Left ventricle myocardium inferior (tissue), 1 donor: ENCODE measurements around the gene ZNF532. TPM values are rescaled to one million over a fixed set of nuclear protein-coding genes. Genes with fewer than 3 reads are reported as not detected.

Source experiments
- DNase-seq: peaks from one replicate; pipeline ENCODE4 v3.0.0-alpha.2; 2020
- H3K27ac ChIP-seq: fragments of 200-600 bp; replicated peaks from 2 replicates; pipeline ENCODE4 v1.8.0; 2021
- H3K27me3 ChIP-seq: fragments of 200-600 bp; 2 replicates; pipeline ENCODE4 v1.8.0; 2021; ENCODE audit warnings: low read depth
- H3K36me3 ChIP-seq: fragments of 200-600 bp; 2 replicates; pipeline ENCODE4 v1.8.0; 2021
- H3K4me1 ChIP-seq: fragments of 200-600 bp; 2 replicates; pipeline ENCODE4 v1.8.0; 2021
- H3K4me3 ChIP-seq: fragments of 200-600 bp; 2 replicates; pipeline ENCODE4 v1.8.0; 2021; ENCODE audit warnings: mild to moderate bottlenecking, moderate library complexity
- H3K9me3 ChIP-seq: fragments of 200-600 bp; replicated peaks from 2 replicates; pipeline ENCODE4 v1.8.0; 2021
- CTCF ChIP-seq: fragments of 200-600 bp; IDR thresholded peaks from 2 replicates; pipeline ENCODE4 v1.8.0; 2021; ENCODE audit warnings: antibody characterized with exemption, mild to moderate bottlenecking, borderline replicate concordance
- intact Hi-C: fragments of 100-400 bp; cut with micrococcal nuclease; formaldehyde crosslinking; loops from one replicate; pipeline ENCODE4 v1.11.0; 2022
- total RNA-seq: library from RNA; stranded (reverse); fragmentation: NEBNext Ultra II Directional; extraction: Animal tissue kit (Norgen Biotek cat#: 25700); gene quantifications from one replicate; pipeline ENCODE4 v1.2.1, GENCODE V29; 2021
- donor health status: DM: no; HTN: yes; CAD: no; lungs with severe emphysema.

Gene ZNF532
- total RNA-seq, 1 donor from 2014 or later: 59.3 TPM

DNA sequence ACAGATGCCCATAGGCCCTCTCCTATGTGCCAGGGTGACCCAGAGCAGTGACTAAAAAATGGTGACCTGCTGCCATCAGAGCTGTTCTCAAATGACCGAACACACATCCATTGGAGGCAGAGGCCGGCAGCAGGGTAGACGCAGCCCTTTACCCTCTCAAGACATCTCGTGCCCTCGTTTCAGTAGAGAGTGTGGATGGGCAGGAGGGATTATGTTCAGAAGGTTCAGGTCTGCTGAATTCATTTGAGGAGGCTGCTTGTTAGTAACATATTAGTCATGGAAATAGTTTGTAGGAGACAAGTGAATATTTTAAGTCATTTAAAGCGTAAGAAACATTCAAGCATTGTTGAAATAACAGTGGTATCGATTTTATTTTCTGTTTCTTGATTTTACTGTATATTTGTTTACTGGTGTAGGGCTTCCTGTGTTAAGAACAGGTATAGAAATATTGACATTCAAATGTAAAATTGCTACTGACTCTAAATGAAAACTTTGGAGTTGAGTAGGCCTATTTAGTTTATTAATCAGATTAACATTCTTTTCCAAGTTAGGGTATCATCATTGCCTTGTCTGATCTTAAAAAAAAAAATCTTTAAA is 82.6 kb downstream of the ZNF532 start:
- no peak for DNase-seq
- peaks cover 40% of the 10 kb centered on the region for H3K4me1 ChIP-seq
- H3K9me3 ChIP-seq: no peaks in the 10 kb centered on the region
- H3K36me3 ChIP-seq: peaks cover 56% of the 10 kb centered on the region
- TF ChIP-seq CTCF: no peak
- intact Hi-C loops: no loop called here
- no peaks in the 10 kb centered on the region for H3K27me3 ChIP-seq
- no peak overlapping the region for H3K27ac ChIP-seq
- no peak overlapping the region for H3K4me3 ChIP-seq

DNA sequence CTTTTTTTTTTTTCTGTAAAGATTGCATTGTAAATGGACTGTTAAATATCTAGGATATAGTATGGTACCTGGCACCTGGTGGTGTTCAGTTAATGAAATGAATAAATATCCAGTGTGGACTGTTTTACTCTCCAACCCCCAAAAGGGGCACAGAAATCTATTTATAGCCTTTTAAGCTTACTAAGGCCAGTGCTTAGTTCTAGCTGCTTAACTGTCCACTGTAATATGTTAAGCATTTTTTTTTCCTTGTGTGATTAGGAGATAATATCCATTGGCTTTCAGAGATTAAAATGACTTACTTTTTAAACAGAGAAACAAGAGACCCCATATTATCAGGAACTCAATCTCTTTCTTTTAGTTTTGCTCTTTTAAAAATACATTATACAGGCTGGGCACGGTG is 84.4 kb downstream of the ZNF532 start:
- Histone ChIP-seq H3K27ac (no peak overlapping the region), H3K36me3 (peaks cover 39% of the 10 kb centered on the region), H3K4me1 (peaks cover 44% of the 10 kb centered on the region), H3K9me3 (no peaks in the 10 kb centered on the region), H3K27me3 (no peaks in the 10 kb centered on the region), H3K4me3 (no peak overlapping the region)
- intact Hi-C loops: no loop called here
- TF ChIP-seq CTCF: no peak
- no peak for DNase-seq

GRCh38 chr18:58951986-58952702 is 87.5 kb downstream of the ZNF532 start:
- DNase-seq: no peak
- intact Hi-C loops: no loop called here
- Histone ChIP-seq H3K27ac (peak overlapping the region; percentile 63), H3K36me3 (peaks cover 38% of the 10 kb centered on the region), H3K4me3 (no peak overlapping the region), H3K9me3 (no peaks in the 10 kb centered on the region), H3K27me3 (no peaks in the 10 kb centered on the region), H3K4me1 (peaks cover 44% of the 10 kb centered on the region)
- TF ChIP-seq CTCF: no peak

DNA sequence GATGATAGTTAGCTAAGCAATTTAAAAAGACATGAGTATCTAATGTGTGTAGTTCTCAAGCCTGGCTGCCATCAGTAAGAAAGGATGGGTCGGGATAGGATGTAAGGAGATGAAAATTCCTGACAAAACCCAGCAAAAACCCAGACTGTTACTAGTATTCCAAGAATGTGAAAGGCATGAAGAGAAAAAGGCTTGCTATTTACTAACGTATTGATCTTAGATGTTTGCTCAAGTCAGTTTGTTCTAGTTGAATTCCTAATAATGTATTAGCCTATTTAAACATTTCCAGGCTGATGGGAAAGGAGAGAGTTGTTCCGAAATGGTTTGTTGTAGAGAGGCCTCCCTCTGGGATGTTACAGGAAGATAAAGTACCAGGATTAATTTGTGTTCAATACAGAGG is 88.2 kb downstream of the ZNF532 start:
- peaks cover 35% of the 10 kb centered on the region for H3K36me3 ChIP-seq
- DNase-seq: no peak
- H3K27ac ChIP-seq: peak overlapping the region; percentile 63
- H3K4me1 ChIP-seq: peaks cover 44% of the 10 kb centered on the region
- H3K9me3 ChIP-seq: no peaks in the 10 kb centered on the region
- H3K4me3 ChIP-seq: no peak overlapping the region
- intact Hi-C loops: no loop called here
- no peaks in the 10 kb centered on the region for H3K27me3 ChIP-seq
- no peak for TF ChIP-seq CTCF

DNA sequence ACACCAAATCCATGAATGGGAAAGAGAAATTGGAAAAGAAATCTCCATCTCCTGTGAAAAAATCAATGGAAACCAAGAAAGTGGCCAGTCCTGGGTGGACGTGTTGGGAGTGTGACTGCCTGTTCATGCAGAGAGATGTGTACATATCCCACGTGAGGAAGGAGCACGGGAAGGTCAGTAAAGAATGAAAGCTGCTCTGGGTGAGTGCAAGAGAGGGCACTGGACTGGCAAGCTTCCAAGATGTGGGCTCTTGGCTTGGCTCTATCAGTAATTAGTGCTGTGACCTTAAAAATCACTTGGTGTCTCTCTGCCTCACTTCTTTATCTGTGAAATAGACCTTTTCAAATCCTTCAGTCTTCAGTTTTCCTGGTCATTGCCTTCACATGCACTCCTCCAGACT is 89.0 kb downstream of the ZNF532 start:
- DNase-seq: peak; percentile 51

More for the DNA sequence above, 89.0 kb downstream of the ZNF532 start:
- no peak for TF ChIP-seq CTCF
- H3K4me1 ChIP-seq: peaks cover 44% of the 10 kb centered on the region
- H3K9me3 ChIP-seq: no peaks in the 10 kb centered on the region
- H3K36me3 ChIP-seq: peaks cover 36% of the 10 kb centered on the region
- intact Hi-C loops: no loop called here
- peak overlapping the region; percentile 63 for H3K27ac ChIP-seq
- H3K4me3 ChIP-seq: no peak overlapping the region
- no peaks in the 10 kb centered on the region for H3K27me3 ChIP-seq
